NCI-H82 treated with DMSO at 0.1 percent for 48 hours (cell line): ENCODE data around the gene SLX9.
A peak's percentile ranks its signal among the peaks of the same experiment; 100 is the strongest.

Experiments used
- DNase-seq: peaks from one replicate; lab custom pipeline; 2025; ENCODE audit not compliant: unreplicated experiment; lab: John Stamatoyannopoulos, UW

The SLX9 gene

DNA sequence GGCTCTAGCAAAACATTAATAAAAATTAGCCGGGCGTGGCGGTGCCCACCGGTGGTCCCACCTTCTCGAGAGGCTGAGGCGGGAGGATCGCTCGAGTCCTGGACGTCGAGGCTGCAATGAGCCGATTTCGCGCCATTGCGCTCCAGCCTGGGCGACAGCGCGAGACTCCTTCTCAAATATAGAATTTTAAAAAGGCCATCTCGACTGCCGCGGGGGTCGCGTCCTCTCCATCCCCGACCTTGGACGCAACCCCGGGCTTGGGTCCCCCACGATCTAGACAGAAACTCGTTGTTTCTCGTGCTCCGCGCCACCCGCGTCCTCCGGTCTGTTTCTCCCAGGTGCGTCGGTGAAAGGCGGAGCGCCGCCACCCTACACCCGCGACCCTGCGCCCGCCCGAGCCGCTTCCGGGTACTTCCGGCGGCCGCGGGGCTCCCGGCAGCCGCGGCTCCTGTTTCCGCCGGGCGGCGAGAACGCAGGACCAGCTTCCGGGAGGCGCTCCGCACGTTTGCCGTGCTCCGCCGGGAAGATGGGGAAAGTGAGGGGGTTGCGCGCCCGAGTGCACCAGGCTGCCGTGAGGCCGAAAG, at the start of gene SLX9:
Gene SLX9 (plus strand): TSS at position 498 of the 584 bp plus-strand sequence. CDS start 29 bp downstream, at position 527.
- peak; percentile 44 for DNase-seq

DNA sequence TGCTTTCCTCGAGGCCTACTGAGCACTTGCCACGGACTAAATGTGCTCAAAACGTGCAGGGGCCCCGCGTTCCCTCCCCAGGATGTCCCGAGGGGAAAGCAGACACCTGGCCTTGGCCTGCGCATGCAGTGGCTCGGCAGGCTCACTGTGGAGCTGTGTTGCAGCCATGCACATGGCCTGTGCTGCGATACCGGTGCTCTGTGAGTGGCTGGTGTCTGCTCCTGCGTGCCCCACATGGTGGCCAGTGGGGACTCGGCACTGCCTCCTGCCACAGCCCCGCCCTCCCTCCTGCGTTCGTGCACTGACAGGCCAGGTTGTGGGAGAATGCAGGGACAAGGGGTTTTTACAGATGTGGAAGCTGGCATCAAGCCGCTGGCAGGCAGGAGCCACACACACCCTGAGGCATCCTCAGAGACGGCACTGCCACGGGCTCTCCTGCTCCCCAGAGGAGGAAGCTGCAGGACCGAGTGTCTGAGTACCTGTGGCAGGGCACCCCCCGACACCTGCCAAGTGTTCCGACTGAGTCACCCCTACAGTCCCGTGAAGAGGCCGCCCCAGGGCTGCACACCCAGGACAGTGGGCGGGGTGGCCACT, 49.4 kb upstream of the SLX9 start:
- DNase-seq: no peak

- no peak for DNase-seq
Observed at GRCh38 chr21:44890961-44891541, 48.8 kb upstream of the SLX9 start.

GRCh38 chr21:44891631-44892031, 48.2 kb upstream of the SLX9 start:
- no peak for DNase-seq

- no peak for DNase-seq
Observed at GRCh38 chr21:44892095-44892494, 47.7 kb upstream of the SLX9 start.

DNA sequence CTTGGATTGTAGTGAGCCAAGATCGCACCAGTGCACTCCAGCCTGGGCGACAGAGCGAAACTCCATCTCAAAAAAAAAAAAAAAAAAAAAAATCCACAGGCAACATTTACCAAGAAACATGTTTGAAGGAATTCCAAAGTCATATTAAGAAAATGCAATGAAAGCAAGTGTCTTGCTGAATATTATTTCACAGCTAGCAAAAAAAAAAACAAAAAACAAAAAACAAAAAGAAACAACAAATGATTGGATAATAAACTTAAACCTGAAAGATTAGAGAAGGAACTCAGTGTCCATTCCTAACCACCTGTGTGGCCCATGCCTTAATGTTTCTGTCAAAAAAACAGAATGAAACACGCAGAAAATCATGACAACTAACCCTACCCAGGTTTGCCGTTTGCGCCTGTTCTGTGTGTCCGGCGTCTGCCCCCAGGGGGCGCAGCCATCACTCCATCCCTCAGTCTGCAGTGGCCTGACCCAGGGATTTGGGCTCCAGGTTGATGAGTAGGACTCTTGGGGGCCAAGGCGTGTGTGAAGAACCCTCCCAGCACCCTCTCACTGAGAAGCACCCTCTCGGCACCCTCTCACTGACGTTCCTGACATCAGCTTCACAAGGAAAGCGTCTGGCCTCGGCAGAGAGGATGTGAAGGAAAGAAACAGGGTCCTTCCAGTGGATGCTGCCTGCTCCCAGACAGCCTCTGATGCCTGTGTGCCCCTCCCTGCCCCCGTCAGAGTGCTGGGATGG, 47.1 kb upstream of the SLX9 start:
- DNase-seq: no peak

DNA sequence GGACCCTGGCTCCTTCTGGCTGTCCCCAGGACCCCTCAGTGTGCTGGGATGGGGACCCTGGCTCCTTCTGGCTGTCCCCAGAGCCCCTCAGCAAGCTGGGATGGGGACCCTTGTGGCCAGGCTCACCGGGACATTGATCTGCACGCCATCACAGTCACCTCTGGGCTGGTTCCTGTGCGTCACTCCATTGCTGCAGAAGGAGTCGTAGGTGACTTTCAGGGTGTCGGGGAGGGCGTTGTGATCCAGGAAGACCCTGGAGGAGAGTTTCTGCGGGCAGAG, 46.6 kb upstream of the SLX9 start:
- DNase-seq: no peak

DNA sequence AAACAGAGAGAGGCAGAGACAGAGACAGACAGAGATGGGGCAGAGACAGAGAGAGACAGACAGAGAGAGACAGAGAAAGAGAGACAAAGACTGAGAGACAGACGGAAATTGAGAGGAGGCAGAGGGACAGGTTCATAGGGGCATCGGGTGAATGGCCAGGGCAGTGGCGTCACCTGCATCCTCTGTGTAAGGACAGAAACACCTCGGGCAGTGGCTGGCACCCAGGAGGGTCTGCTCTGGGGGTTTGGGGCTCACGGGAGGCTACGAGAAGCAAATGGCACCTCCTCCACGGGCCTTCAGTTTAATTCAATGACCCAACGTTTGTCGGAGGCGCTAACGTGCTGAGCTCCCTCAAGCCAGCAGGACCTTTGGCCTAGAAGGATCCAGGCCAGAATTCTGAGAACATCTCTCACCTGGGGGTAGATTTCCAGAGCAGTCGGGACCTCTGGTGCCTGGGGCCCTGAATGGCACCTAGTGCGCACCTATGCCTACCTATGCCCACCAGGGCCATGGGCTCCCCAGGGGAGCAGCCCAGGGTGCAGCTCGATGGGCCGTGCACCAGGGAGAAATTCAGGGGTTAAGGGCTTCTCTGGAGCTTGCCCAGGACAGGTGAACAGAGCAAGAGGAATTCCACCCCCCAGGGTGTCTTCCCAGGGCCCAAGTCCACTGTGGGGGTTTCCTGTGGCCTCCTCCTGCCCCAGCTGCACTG, 45.7 kb upstream of the SLX9 start:
- DNase-seq: no peak

DNA sequence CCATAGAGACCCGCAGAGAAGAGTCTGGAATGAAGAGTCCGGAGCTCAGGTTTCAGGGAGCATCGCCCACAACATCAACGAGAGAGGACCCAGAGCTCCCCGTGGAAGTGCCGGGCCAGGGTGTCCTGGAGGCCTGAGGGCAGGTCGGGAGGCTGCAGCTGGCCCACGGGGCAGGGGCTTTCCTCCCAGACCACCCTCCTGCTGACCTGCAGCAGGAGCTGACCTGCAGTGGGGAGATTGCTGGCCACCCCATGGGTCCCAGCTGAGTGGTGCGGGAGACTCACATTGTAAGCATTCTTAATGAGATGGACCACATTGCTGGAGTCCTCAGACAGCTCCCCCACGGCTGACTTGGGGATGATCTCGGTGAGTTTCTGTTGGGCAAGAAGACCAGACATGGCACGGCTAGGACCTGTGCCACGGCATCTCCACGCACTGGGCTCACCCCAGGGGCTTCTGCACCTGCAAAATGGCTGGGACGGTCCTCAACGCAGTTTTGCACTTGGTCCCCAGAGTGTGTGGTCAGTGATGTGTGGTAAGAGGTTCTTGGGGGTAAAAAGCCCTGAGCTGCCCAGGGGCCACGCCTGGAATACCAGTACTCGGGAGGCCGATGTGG, 45.0 kb upstream of the SLX9 start:
- no peak for DNase-seq

DNA sequence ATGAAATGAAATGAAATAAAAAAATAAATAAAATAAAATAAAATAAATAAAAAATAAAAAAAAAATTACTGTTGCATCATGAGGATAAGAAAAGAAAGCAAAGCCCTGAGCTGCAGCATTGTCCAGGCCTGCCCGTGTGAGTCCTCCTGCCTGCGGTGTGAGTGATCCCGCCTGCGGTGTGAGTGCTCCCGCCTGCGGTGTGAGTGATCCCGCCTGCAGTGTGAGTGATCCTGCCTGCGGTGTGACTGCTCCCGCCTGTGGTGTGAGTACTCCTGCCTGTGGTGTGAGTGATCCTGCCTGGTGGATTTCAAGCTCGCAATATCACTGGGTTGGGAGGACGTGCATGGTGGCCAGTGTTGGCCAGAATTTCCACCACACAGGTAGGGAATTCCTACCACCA, 44.0 kb upstream of the SLX9 start:
- no peak for DNase-seq

GRCh38 chr21:44896561-44897286, 43.1 kb upstream of the SLX9 start:
- DNase-seq: no peak

- DNase-seq: no peak
Observed at GRCh38 chr21:44897326-44898010, 42.4 kb upstream of the SLX9 start.

DNA sequence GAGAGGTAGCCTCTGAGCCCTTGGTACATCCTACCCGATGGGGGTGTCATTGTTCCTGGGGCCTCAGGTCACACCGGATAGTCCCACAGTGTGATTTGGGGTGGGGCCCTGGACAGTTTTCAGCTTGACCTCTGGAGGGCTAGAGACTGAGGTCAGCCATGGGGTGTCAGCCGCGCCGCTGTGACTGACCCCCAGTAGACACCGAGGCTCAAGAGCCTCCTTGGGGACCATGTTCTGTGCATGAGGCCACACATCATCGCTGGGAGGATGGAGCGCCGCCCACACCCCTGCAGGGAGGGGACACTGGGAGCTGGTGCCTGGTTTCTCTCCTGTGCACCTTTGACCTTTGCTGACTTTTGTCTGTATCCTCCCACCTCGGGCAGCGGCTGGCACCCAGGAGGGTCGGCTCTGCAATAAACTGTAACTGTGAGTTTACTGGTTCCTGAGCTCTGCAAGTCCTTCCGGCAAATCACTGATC, 41.8 kb upstream of the SLX9 start:
- no peak for DNase-seq

GRCh38 chr21:44898851-44899767, 40.7 kb upstream of the SLX9 start:
- no peak for DNase-seq

DNA sequence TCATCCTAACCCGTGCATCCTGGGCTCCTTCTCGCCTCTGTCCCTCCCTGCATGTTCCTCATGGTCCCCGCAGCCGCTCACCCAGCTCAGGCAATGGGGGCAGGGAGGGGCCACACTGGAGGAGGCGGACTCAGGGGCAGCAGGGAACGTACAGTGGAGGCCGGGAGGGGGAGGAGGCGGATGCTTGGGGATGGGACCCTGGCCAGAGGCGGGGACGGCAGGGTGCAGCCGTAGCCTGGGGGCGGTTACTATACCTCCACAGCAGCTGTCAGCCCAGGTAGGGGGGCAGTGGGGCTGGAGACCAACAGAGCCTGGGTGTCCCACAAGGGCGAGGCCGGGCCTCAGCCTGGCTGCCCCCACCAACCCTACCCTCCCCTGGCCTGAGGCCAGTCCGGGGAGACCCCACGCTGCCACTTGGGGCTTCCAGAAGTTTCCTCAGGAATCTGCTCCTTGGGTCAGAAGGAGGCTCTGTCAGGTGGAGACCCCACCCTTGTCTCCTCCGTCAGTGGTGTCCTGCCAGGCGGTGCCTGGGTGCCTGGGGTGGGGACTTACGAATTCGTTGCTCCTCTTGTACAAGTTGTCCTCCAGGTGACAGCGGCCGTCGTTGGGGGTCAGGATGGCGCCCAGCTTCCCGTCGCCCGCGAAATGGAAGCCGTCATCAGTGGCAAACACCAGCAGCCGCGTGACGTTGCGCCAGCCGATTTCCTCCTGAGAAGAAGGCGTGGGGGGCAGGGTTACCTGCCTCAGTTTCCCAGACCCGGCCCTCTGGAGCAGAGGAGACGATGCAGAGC, 39.9 kb upstream of the SLX9 start:
- DNase-seq: no peak

DNA sequence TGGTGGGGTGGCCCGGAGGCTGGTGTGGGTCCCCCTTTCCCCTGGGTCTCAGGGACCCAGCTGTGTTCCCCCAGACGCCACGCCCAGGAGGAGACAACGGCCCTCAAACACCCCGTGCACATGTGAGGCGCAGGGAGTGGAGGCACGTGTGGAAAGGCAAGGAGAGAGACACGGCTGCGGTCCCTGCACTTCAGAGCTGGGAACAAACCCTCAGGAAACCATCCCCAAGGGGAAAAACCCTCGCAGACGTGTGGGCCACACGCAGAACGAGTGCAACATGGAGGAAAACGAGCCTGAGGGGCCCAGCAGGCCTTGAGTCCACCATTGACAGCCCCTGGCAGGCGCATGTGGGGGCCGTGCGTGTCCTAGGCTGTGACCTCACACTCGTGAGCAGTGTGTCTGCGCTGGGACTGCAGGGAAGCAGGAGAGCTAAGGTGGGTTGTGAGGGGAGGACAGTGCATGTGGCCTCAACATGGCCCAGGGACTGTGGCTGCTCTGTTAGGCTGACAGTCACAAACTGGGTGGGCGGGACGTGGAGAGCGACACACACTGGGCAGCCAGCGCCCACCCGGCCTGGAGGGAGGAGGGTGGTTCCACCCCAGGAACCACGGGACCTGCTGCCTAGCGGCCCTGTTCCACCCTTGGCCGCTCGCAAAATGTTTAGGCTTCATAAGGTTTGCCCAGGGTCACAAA, 39.1 kb upstream of the SLX9 start:
- no peak for DNase-seq

GRCh38 chr21:44901391-44902074, 38.3 kb upstream of the SLX9 start:
- DNase-seq: no peak
